Measurements from ENCODE around the gene RBM5. TPM values are rescaled to one million over a fixed set of nuclear protein-coding genes. Genes with fewer than 3 reads are reported as not detected.
A peak's percentile ranks its signal among the peaks of the same experiment; 100 is the strongest.

The RBM5 gene
- total RNA-seq, 4 donors from 2014 or later, result 41.1 to 108 (median 48.2) TPM

GRCh38 chr3:50089609-50089945, 858 bp downstream of the RBM5 start:
- H3K4me3 ChIP-seq, result peak overlapping the region; percentile 85 to 100 (median 96)
- in situ Hi-C loops (cut with MboI; ENCODE audit: low sequenced_read_pairs in 4 of 4), result no loop called here

GRCh38 chr3:50090984-50091383, 2.3 kb downstream of the RBM5 start:
- peaks cover 10 to 58% of the 10 kb centered on the region in 2 donors for H3K36me3 ChIP-seq
- in situ Hi-C loops (cut with MboI; ENCODE audit: low sequenced_read_pairs in 4 of 4), result no loop called here
- no peak for DNase-seq
- ATAC-seq, result no peak
- TF ChIP-seq CTCF (IDR thresholded peaks at IDR 0.05 in 4 of 5, conservative IDR thresholded peaks at IDR 0.05 in 1 of 5), result no peak
- no peak for TF ChIP-seq POLR2A (IDR thresholded peaks at IDR 0.05)
- H3K4me3 ChIP-seq, result peak overlapping the region in 1 of 4 donors; percentile 94
- H3K27me3 ChIP-seq, result no peaks in the 10 kb centered on the region
- H3K27ac ChIP-seq, result peak overlapping the region; percentile 97 to 99 (median 98)
- intact Hi-C loops (cut with DNase I; ENCODE audit: low total_unique reads), result no loop called here
- peaks cover 19 to 21% of the 10 kb centered on the region in 2 donors for H3K4me1 ChIP-seq
- H3K9me3 ChIP-seq, result no peaks in the 10 kb centered on the region

More at GRCh38 chr3:50089609-50089945, 858 bp downstream of the RBM5 start:
- Histone ChIP-seq H3K36me3 (peaks cover 6 to 44% of the 10 kb centered on the region in 2 donors), H3K9me3 (no peaks in the 10 kb centered on the region), H3K27me3 (no peaks in the 10 kb centered on the region), H3K27ac (peak overlapping the region; percentile 97 to 99 (median 98)), H3K4me1 (peaks cover 19 to 21% of the 10 kb centered on the region in 2 donors)
- intact Hi-C loops (cut with DNase I; ENCODE audit: low total_unique reads), result no loop called here
- TF ChIP-seq CTCF (IDR thresholded peaks at IDR 0.05 in 4 of 5, conservative IDR thresholded peaks at IDR 0.05 in 1 of 5) (no peak), POLR2A (IDR thresholded peaks at IDR 0.05) (no peak)
- ATAC-seq (peak; percentile 18 to 25), DNase-seq (no peak)

- intact Hi-C loops (cut with DNase I; ENCODE audit: low total_unique reads), result no loop called here
- no peak for TF ChIP-seq POLR2A (IDR thresholded peaks at IDR 0.05)
- TF ChIP-seq CTCF (IDR thresholded peaks at IDR 0.05 in 4 of 5, conservative IDR thresholded peaks at IDR 0.05 in 1 of 5), result no peak
- H3K4me1 ChIP-seq, result peaks cover 12 to 14% of the 10 kb centered on the region in 2 donors
- DNase-seq, result no peak
- H3K36me3 ChIP-seq, result peaks cover 10 to 100% of the 10 kb centered on the region in 2 donors
- no peak overlapping the region for H3K4me3 ChIP-seq
- in situ Hi-C loops (cut with MboI; ENCODE audit: low sequenced_read_pairs in 4 of 4), result no loop called here
- no peaks in the 10 kb centered on the region for H3K9me3 ChIP-seq
- H3K27me3 ChIP-seq, result no peaks in the 10 kb centered on the region
- ATAC-seq, result no peak
- H3K27ac ChIP-seq, result no peak overlapping the region
Observed at GRCh38 chr3:50095352-50095998, 6.8 kb downstream of the RBM5 start.

GRCh38 chr3:50100386-50100785, 11.7 kb downstream of the RBM5 start:
- Histone ChIP-seq H3K4me3 (no peak overlapping the region), H3K27me3 (no peaks in the 10 kb centered on the region), H3K36me3 (peaks cover 11 to 100% of the 10 kb centered on the region in 2 donors), H3K9me3 (no peaks in the 10 kb centered on the region), H3K4me1 (no peaks in the 10 kb centered on the region), H3K27ac (no peak overlapping the region)
- TF ChIP-seq CTCF (IDR thresholded peaks at IDR 0.05 in 4 of 5, conservative IDR thresholded peaks at IDR 0.05 in 1 of 5), result no peak
- no peak for TF ChIP-seq POLR2A (IDR thresholded peaks at IDR 0.05)
- no peak for DNase-seq
- in situ Hi-C loops (cut with MboI; ENCODE audit: low sequenced_read_pairs in 4 of 4) (no loop called here), intact Hi-C loops (cut with DNase I; ENCODE audit: low total_unique reads) (no loop called here)
- no peak for ATAC-seq

All from gastrocnemius medialis (tissue), 4 donors.